Ovary (tissue), 9 donors: Measurements from ENCODE around the gene YLPM1. TPM values are rescaled to one million over a fixed set of nuclear protein-coding genes. Genes with fewer than 3 reads are reported as not detected.

Source experiments
- DNase-seq, 5 donors: peaks; one replicate each; pipeline ENCODE4 v3.0.0-alpha.2; 2019 to 2020
- H3K27ac ChIP-seq, 2 donors: fragments of 200-600 bp; one replicate each; pipeline versions ENCODE4 v1.5.1 to v1.8.0; 2019 to 2022
- H3K27me3 ChIP-seq: fragments of 200-600 bp; one replicate; pipeline ENCODE4 v1.8.0; 2022
- H3K36me3 ChIP-seq: fragments of 200-600 bp; sonication (generic); one replicate; pipeline ENCODE4 v1.5.1; 2019
- H3K4me1 ChIP-seq: one replicate; pipeline ENCODE4 v1.8.1; 2013; ENCODE audit warnings: mild to moderate bottlenecking, moderate library complexity; ENCODE audit not compliant: insufficient read depth
- H3K4me3 ChIP-seq: fragments of 200-600 bp; sonication (generic); one replicate; pipeline ENCODE4 v1.5.1; 2017
- H3K9me3 ChIP-seq, 2 donors: fragments of 200-600 bp in 1 of 2; sonication (generic) in 1 of 2; one replicate each; pipeline versions ENCODE4 v1.5.1 to v1.8.1; 2013 to 2019; ENCODE audit warnings: mild to moderate bottlenecking in 1 of 2, moderate library complexity in 1 of 2
- CTCF ChIP-seq, 3 donors: fragments of 450-650 bp in 2 of 3; fragments of 200-600 bp in 1 of 3; IDR thresholded peaks; one replicate each; pipeline versions ENCODE4 v1.5.1 to v1.8.0; 2016 to 2022; ENCODE audit warnings: antibody characterized with exemption in 3 of 3, mild to moderate bottlenecking in 1 of 3
- EP300 ChIP-seq: sonication (generic); formaldehyde crosslinking; IDR thresholded peaks from one replicate; pipeline ENCODE4 v1.6.1; 2017; ENCODE audit warnings: antibody characterized with exemption
- POLR2A ChIP-seq: fragments of 450-650 bp; IDR thresholded peaks from one replicate; pipeline ENCODE4 v1.6.1; 2017; ENCODE audit warnings: antibody characterized with exemption, mild to moderate bottlenecking, moderate library complexity
- WGBS, 3 donors: extraction: QIAGEN DNeasy Blood & Tissue Kit in 1 of 3; methylation state at CpG; one replicate each; pipeline versions ENCODE4 v1.1.5 to v1.1.7; 2013 to 2017; 5-methylcytosine and 5-hydroxymethylcytosine counted together
- intact Hi-C, 4 donors: fragments of 100-400 bp; cut with DNase I; formaldehyde crosslinking; loops; one replicate each; pipeline versions ENCODE4 v1.11.0 to v1.15.1; 2022 to 2023
- polyA plus RNA-seq, 2 donors: library from polyadenylated mRNA; stranded (reverse); fragments of 200-250 nt in 1 of 2; fragments of 350-450 nt in 1 of 2; fragmentation: Illumina TruSeq in 1 of 2; extraction: RNeasy Lipid Tissue Mini Kit (QIAGEN cat#74804) in 1 of 2; gene quantifications; one replicate each; pipeline ENCODE4 v1.2.3, GENCODE V29; 2013 to 2014
- total RNA-seq, 7 donors: library from RNA; depleted of rRNA in 2 of 7; stranded (reverse); fragments of >200 nt in 2 of 7; fragmentation: NEBNext Ultra II Directional in 3 of 7; extraction: Animal tissue kit (Norgen Biotek cat#: 25700) in 3 of 7; gene quantifications; one replicate each; pipeline versions ENCODE4 v1.1.0 to v1.2.4, GENCODE V29; 2016 to 2023
- donor health status: DM: no; HTN: no; CAD: no; lungs with moderate emphysema.
- donor health status: DM: no; HTN: no; CAD: no.
- donor health status: Bipolar disorder and iron deficiency.
- donor health status: DM: yes; HTN: yes; CAD: no.
- donor health status: DM: no; HTN: no; CAD: no.
- donor health status: DM: yes; HTN: yes; CAD: no.

The YLPM1 gene
- total and polyA plus RNA-seq, 9 donors, result 30.1 to 92.4 (median 68.4) TPM

GRCh38 chr14:74840603-74841030 is 77.5 kb downstream of the YLPM1 start:
- no peak overlapping the region for H3K27ac ChIP-seq
- WGBS, 3 donors, result 85 to 92% (median 90%) methylated on average over 5 of the region's 5 CpGs
- H3K4me3 ChIP-seq, result no peak overlapping the region
- H3K27me3 ChIP-seq, result no peaks in the 10 kb centered on the region
- H3K36me3 ChIP-seq, result no peaks in the 10 kb centered on the region
- intact Hi-C loops, result no loop called here
- no peak for DNase-seq
- H3K9me3 ChIP-seq, result no peaks in the 10 kb centered on the region
- TF ChIP-seq CTCF (IDR thresholded peaks at IDR 0.05) (no peak), EP300 (no peak), POLR2A (no peak)
- H3K4me1 ChIP-seq, result no peaks in the 10 kb centered on the region

GRCh38 chr14:74841230-74842207 is 78.4 kb downstream of the YLPM1 start:
- TF ChIP-seq EP300 (no peak), CTCF (IDR thresholded peaks at IDR 0.05) (no peak), POLR2A (no peak)
- intact Hi-C loops, result no loop called here
- WGBS, 3 donors, result 93 to 96% (median 93%) methylated on average over 4 of the region's 4 CpGs

GRCh38 chr14:74843653-74844052 is 80.5 kb downstream of the YLPM1 start:
- Histone ChIP-seq H3K27ac (no peak overlapping the region), H3K4me1 (no peaks in the 10 kb centered on the region), H3K36me3 (no peaks in the 10 kb centered on the region), H3K9me3 (no peaks in the 10 kb centered on the region), H3K4me3 (no peak overlapping the region), H3K27me3 (no peaks in the 10 kb centered on the region)
- no peak for DNase-seq
- intact Hi-C loops, result no loop called here
- no peak for TF ChIP-seq EP300
- no peak for TF ChIP-seq POLR2A
- no peak for TF ChIP-seq CTCF (IDR thresholded peaks at IDR 0.05)

More at GRCh38 chr14:74841230-74842207, 78.4 kb downstream of the YLPM1 start:
- no peak overlapping the region for H3K27ac ChIP-seq
- H3K4me3 ChIP-seq, result no peak overlapping the region
- no peaks in the 10 kb centered on the region for H3K27me3 ChIP-seq
- no peaks in the 10 kb centered on the region for H3K4me1 ChIP-seq
- no peaks in the 10 kb centered on the region for H3K36me3 ChIP-seq
- no peaks in the 10 kb centered on the region for H3K9me3 ChIP-seq
- DNase-seq, result no peak

- intact Hi-C loops, result no loop called here
- no peaks in the 10 kb centered on the region for H3K36me3 ChIP-seq
- H3K9me3 ChIP-seq, result no peaks in the 10 kb centered on the region
- H3K27me3 ChIP-seq, result no peaks in the 10 kb centered on the region
- H3K4me3 ChIP-seq, result no peak overlapping the region
- no peaks in the 10 kb centered on the region for H3K4me1 ChIP-seq
- no peak for DNase-seq
- H3K27ac ChIP-seq, result no peak overlapping the region
- WGBS, 3 donors, result 22 to 23% (median 22%) methylated on average over 3 of the region's 3 CpGs
- TF ChIP-seq POLR2A (no peak), EP300 (no peak), CTCF (IDR thresholded peaks at IDR 0.05) (no peak)
Observed at GRCh38 chr14:74846168-74846567, 83.1 kb downstream of the YLPM1 start.
